PC-9 (cell line): ENCODE results near the gene DLG2. TPM values are rescaled to one million over a fixed set of nuclear protein-coding genes. Genes with fewer than 3 reads are reported as not detected.

Source experiments
- BruUV-seq: library from RNA; stranded (reverse); fragments of 400-500 nt; replicated peaks from 2 replicates; lab custom pipeline; 2021; lab: Mats Ljungman, UMichigan
- CTCF ChIA-PET: fragments of 300-600 bp; sonication (Branson Sonifier 250); formaldehyde crosslinking; loops from one replicate; lab custom pipeline; 2022; ENCODE audit warnings: antibody characterized with exemption; lab: Charles Lee
- POLR2A ChIA-PET: fragments of 300-600 bp; sonication (Branson Sonifier 250); formaldehyde crosslinking; loops from one replicate; lab custom pipeline; 2022; ENCODE audit warnings: antibody characterized with exemption; ENCODE audit not compliant: unreplicated experiment; lab: Charles Lee
- DNase-seq, 2 experiments: peaks; one replicate each; pipeline versions ENCODE4 v3.0.0 to v3.0.0-alpha.2; 2015 to 2022; ENCODE audit warnings: mixed read lengths in 1 of 2
- H2AFZ ChIP-seq: fragments of 200-600 bp; sonication (generic); 2 replicates; pipeline ENCODE4 v1.8.1; 2017; ENCODE audit warnings: antibody characterized with exemption
- H3F3A ChIP-seq: fragments of 200-600 bp; sonication (generic); 2 replicates; pipeline ENCODE4 v1.8.1; 2017; ENCODE audit warnings: antibody characterized with exemption, mild to moderate bottlenecking, low read depth; ENCODE audit not compliant: insufficient read depth
- H3K27ac ChIP-seq: fragments of 200-600 bp; sonication (generic); 2 replicates; pipeline ENCODE4 v1.6.1; 2016; ENCODE audit warnings: mixed run types
- H3K27me3 ChIP-seq: fragments of 200-600 bp; sonication (generic); 2 replicates; pipeline ENCODE4 v1.6.1; 2016; ENCODE audit warnings: low read depth, mixed run types; ENCODE audit not compliant: insufficient read depth
- H3K36me3 ChIP-seq: fragments of 200-600 bp; sonication (generic); 2 replicates; pipeline ENCODE4 v1.6.1; 2016; ENCODE audit warnings: low read depth, mixed run types
- H3K4me1 ChIP-seq: fragments of 200-600 bp; sonication (generic); replicated peaks from 2 replicates; pipeline ENCODE4 v1.6.1; 2016; ENCODE audit warnings: mixed run types; ENCODE audit not compliant: insufficient read depth
- H3K4me2 ChIP-seq: fragments of 200-600 bp; sonication (generic); 2 replicates; pipeline ENCODE4 v1.6.1; 2017; ENCODE audit warnings: mixed run types
- H3K4me3 ChIP-seq: fragments of 200-600 bp; sonication (generic); 2 replicates; pipeline ENCODE4 v1.6.1; 2016; ENCODE audit warnings: mixed run types
- H3K79me2 ChIP-seq: fragments of 200-600 bp; sonication (generic); 2 replicates; pipeline ENCODE4 v1.6.1; 2017; ENCODE audit warnings: low read depth, mixed run types
- H3K9me2 ChIP-seq: fragments of 200-600 bp; sonication (generic); 2 replicates; pipeline ENCODE4 v1.8.1; 2017; ENCODE audit warnings: mild to moderate bottlenecking; ENCODE audit not compliant: insufficient read depth
- H3K9me3 ChIP-seq: fragments of 200-600 bp; sonication (generic); 2 replicates; pipeline ENCODE4 v1.8.1; 2016; ENCODE audit warnings: low read depth; ENCODE audit not compliant: insufficient read depth
- H4K20me1 ChIP-seq: fragments of 200-600 bp; sonication (generic); 2 replicates; pipeline ENCODE4 v1.8.1; 2017; ENCODE audit not compliant: insufficient read depth
- EZH2 ChIP-seq: fragments of 200-600 bp; sonication (generic); IDR thresholded peaks from 2 replicates; pipeline ENCODE4 v1.8.0; 2017; ENCODE audit warnings: antibody characterized with exemption, low read depth
- intact Hi-C: fragments of 100-400 bp; cut with micrococcal nuclease; formaldehyde crosslinking; loops from one replicate; pipeline ENCODE4 v1.10.0; 2022; ENCODE audit not compliant: unreplicated experiment
- total RNA-seq: library from RNA; stranded (reverse); gene quantifications from 2 replicates; pipeline ENCODE4 v1.2.3, GENCODE V29; 2021
- TF ChIP-seq, protein P1 (sequence below): fragments of 200-600 bp; sonication (generic); conservative IDR thresholded peaks from 2 replicates; pipeline ENCODE4 v1.6.1; 2017; ENCODE audit warnings: mixed run types, antibody characterized with exemption, mild to moderate bottlenecking, moderate library complexity

The DLG2 gene
- total RNA-seq, 1 experiment from 2014 or later, result 6.4 TPM

DNA sequence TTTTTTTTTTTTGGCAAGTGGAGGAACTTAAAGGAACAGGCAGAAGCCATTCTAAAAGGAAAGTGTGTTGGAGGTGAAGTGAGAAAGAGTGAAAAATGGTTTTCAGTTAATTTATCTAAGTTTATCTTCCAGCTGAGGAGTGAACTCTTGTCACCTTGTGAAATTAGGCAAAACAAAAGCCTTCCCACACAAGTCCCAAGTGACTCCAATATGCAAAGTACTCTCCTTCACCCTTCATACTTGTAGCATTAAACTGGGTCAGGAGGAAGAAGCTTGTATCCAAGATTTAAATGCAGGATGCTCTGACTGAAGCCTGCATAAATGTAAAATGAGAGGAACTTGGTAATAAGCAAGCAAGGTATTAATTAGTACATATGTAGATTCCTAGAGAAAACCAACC lies 796.8 kb downstream of the DLG2 start:
- TF ChIP-seq, protein P1, sequence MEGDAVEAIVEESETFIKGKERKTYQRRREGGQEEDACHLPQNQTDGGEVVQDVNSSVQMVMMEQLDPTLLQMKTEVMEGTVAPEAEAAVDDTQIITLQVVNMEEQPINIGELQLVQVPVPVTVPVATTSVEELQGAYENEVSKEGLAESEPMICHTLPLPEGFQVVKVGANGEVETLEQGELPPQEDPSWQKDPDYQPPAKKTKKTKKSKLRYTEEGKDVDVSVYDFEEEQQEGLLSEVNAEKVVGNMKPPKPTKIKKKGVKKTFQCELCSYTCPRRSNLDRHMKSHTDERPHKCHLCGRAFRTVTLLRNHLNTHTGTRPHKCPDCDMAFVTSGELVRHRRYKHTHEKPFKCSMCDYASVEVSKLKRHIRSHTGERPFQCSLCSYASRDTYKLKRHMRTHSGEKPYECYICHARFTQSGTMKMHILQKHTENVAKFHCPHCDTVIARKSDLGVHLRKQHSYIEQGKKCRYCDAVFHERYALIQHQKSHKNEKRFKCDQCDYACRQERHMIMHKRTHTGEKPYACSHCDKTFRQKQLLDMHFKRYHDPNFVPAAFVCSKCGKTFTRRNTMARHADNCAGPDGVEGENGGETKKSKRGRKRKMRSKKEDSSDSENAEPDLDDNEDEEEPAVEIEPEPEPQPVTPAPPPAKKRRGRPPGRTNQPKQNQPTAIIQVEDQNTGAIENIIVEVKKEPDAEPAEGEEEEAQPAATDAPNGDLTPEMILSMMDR, result no peak
- TF ChIP-seq EZH2, result no peak
- no peak overlapping the region for H2AFZ ChIP-seq
- H3K79me2 ChIP-seq, result no peaks in the 10 kb centered on the region
- H3F3A ChIP-seq, result no peaks in the 10 kb centered on the region
- BruUV-seq, result no TSS peak
- H3K4me1 ChIP-seq, result no peaks in the 10 kb centered on the region
- H3K36me3 ChIP-seq, result no peaks in the 10 kb centered on the region
- H3K27me3 ChIP-seq, result no peaks in the 10 kb centered on the region
- DNase-seq, result no peak
- POLR2A ChIA-PET, result no interaction called here
- intact Hi-C loops, result no loop called here
- no peaks in the 10 kb centered on the region for H4K20me1 ChIP-seq
- H3K27ac ChIP-seq, result no peak overlapping the region
- CTCF ChIA-PET, result no interaction called here
- H3K9me3 ChIP-seq, result no peaks in the 10 kb centered on the region; the same call in 1 of the 2 replicates
- no peak overlapping the region for H3K4me3 ChIP-seq
- H3K4me2 ChIP-seq, result no peak overlapping the region
- H3K9me2 ChIP-seq, result no peaks in the 10 kb centered on the region

DNA sequence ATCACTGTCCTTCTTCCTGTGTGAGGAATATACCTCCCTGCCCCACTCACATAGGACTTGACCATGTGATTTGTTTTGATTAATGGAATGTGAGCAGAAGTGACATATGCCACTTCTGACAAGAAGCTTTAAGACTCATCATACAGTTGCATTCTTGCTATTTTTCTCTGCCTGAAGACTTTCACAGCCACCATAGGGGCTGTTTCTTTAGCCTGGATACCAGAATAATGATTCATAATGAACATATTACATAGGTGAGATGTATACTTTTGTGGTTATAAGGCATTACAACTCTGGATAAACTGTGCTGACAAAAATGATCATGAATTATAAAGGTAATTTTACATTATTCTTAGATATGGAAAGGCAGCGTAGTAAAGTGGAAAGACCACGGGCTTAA lies 798.0 kb downstream of the DLG2 start:
- DNase-seq, result no peak
- Histone ChIP-seq H3K4me2 (no peak overlapping the region), H3K9me2 (no peaks in the 10 kb centered on the region), H3K27me3 (no peaks in the 10 kb centered on the region), H3K9me3 (no peaks in the 10 kb centered on the region; the same call in 1 of the 2 replicates), H3K4me3 (no peak overlapping the region), H3K4me1 (no peaks in the 10 kb centered on the region), H2AFZ (no peak overlapping the region), H3F3A (no peaks in the 10 kb centered on the region), H3K36me3 (no peaks in the 10 kb centered on the region), H3K27ac (no peak overlapping the region), H4K20me1 (no peaks in the 10 kb centered on the region), H3K79me2 (no peaks in the 10 kb centered on the region)
- intact Hi-C loops, result no loop called here
- BruUV-seq, result no TSS peak
- ChIA-PET CTCF (no interaction called here), POLR2A (no interaction called here)
- TF ChIP-seq EZH2, result no peak
- TF ChIP-seq, protein P1, result no peak

DNA sequence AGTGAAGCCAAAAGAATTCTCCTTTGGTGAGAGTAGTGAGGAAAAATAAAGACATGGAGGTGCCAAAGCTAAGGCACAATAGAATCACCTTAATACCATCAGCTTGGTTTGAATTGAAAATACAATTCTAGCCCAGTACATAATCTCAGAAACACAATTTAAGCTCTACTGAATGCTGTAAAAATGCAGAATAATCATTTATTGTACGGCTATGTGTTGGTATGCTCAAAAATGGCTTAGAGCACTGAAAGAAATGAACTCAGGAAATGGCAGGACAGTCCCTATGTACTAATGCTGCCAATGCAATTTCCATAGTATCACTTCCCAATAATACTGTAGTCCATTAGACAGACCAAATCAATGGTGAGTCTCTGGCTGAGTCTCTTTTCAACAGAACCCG lies 798.5 kb downstream of the DLG2 start:
- BruUV-seq, result no TSS peak
- intact Hi-C loops, result no loop called here
- TF ChIP-seq, protein P1, result no peak

More for the DNA sequence above, 798.5 kb downstream of the DLG2 start:
- DNase-seq, result no peak
- Histone ChIP-seq H3F3A (no peaks in the 10 kb centered on the region), H3K4me2 (no peak overlapping the region), H3K36me3 (no peaks in the 10 kb centered on the region), H3K79me2 (no peaks in the 10 kb centered on the region), H2AFZ (no peak overlapping the region), H3K4me1 (no peaks in the 10 kb centered on the region), H3K9me3 (no peaks in the 10 kb centered on the region; the same call in 1 of the 2 replicates), H3K27ac (no peak overlapping the region), H3K4me3 (no peak overlapping the region), H3K9me2 (no peaks in the 10 kb centered on the region), H3K27me3 (no peaks in the 10 kb centered on the region), H4K20me1 (no peaks in the 10 kb centered on the region)
- CTCF ChIA-PET, result no interaction called here
- POLR2A ChIA-PET, result no interaction called here
